Measurements from ENCODE around the gene CASP8. TPM values are rescaled to one million over a fixed set of nuclear protein-coding genes. Genes with fewer than 3 reads are reported as not detected.

CASP8 gene
- total and polyA plus RNA-seq, 9 of the 15 experiments (the other 6 are each of a cell fraction or from before 2014, with no cell fraction given), result 10.2 to 31.4 (median 19.4) TPM

- TF ChIP-seq MBD1 (CRISPR knock-in tag; IDR thresholded peaks at IDR 0.05), result no peak
- TF ChIP-seq MTF1 (CRISPR knock-in tag; IDR thresholded peaks at IDR 0.05; ENCODE audit: borderline replicate concordance), result no peak
- no peak for TF ChIP-seq ZNF766 (CRISPR knock-in tag; conservative IDR thresholded peaks at IDR 0.05)
- TF ChIP-seq SREBF1 (IDR thresholded peaks at IDR 0.05; ENCODE audit: borderline replicate concordance, low read depth, low read length), result no peak
- TF ChIP-seq BHLHE40 (IDR thresholded peaks at IDR 0.05; ENCODE audit: low read length), result no peak
- TF ChIP-seq CEBPZ (IDR thresholded peaks at IDR 0.05; ENCODE audit: borderline replicate concordance, low read depth, low read length), result no peak
- no peak for TF ChIP-seq ZNF551 (CRISPR knock-in tag; IDR thresholded peaks at IDR 0.05)
- no peak for TF ChIP-seq TSHZ1 (CRISPR knock-in tag; IDR thresholded peaks at IDR 0.05)
- TF ChIP-seq GTF2F1 (IDR thresholded peaks at IDR 0.05; ENCODE audit: low read depth, low read length), result no peak
- TF ChIP-seq JUN (IDR thresholded peaks at IDR 0.05; ENCODE audit: borderline replicate concordance, low read depth, low read length), result no peak
- TF ChIP-seq JUN (CRISPR knock-in tag; IDR thresholded peaks at IDR 0.05; ENCODE audit: borderline replicate concordance), result no peak
- no peak for TF ChIP-seq NR2C2 (CRISPR knock-in tag; IDR thresholded peaks at IDR 0.05)
- no peak for TF ChIP-seq NR2C2 (tag; IDR thresholded peaks at IDR 0.05)
- TF ChIP-seq MYNN (IDR thresholded peaks at IDR 0.05), result no peak
- no peak for TF ChIP-seq MYNN (CRISPR knock-in tag; IDR thresholded peaks at IDR 0.05)
- peak; percentile 91; the same call in 1 of the 2 replicates for TF ChIP-seq PHF21A (IDR thresholded peaks at IDR 0.05; ENCODE audit: borderline replicate concordance, low read depth)
- TF ChIP-seq ERF (CRISPR knock-in tag; IDR thresholded peaks at IDR 0.05), result no peak
- TF ChIP-seq GABPB2 (CRISPR knock-in tag; conservative IDR thresholded peaks at IDR 0.05), result no peak
- TF ChIP-seq E2F6 (IDR thresholded peaks at IDR 0.05; ENCODE audit: borderline replicate concordance in 1 of 2, extremely low read depth in 1 of 2, insufficient read depth in 1 of 2, insufficient read length in 1 of 2, low read depth in 1 of 2, low read length in 1 of 2, poor library complexity in 1 of 2, severe bottlenecking in 1 of 2), result no peak
- no peak for TF ChIP-seq HEY1 (CRISPR knock-in tag; IDR thresholded peaks at IDR 0.05; ENCODE audit: borderline replicate concordance)
These were observed 40.2 kb upstream of the CASP8 start (continued) for GRCh38 chr2:201220102-201220570.
